WTC11 (cell line): ENCODE measurements around the gene TMEM30A. TPM values are rescaled to one million over a fixed set of nuclear protein-coding genes. Genes with fewer than 3 reads are reported as not detected.

Source experiments
- ATAC-seq: fragments of 200-7000 bp; cut with Tn5 transposase; 2 replicates; pipeline ENCODE4 v1.10.0; 2021; ENCODE audit warnings: mild to moderate bottlenecking, moderate library complexity
- CTCF ChIA-PET: fragments of 300-600 bp; sonication (Branson Sonifier 250); formaldehyde crosslinking; loops from one replicate; lab custom pipeline; 2021; ENCODE audit warnings: antibody characterized with exemption; lab: Charles Lee
- POLR2A ChIA-PET: fragments of 350-600 bp; sonication (Branson Sonifier 250); formaldehyde crosslinking; loops from one replicate; lab custom pipeline; 2021; ENCODE audit warnings: antibody characterized with exemption; lab: Charles Lee
- DNase-seq: peaks from one replicate; pipeline ENCODE4 v3.0.0; 2021; ENCODE audit warnings: low spot score
- H3K27ac Mint-ChIP-seq: 2 replicates; pipeline ENCODE4 v1.8.0; 2021; ENCODE audit warnings: mixed read lengths
- H3K27me3 Mint-ChIP-seq: 2 replicates; pipeline ENCODE4 v1.8.0; 2021; ENCODE audit warnings: low read depth, mild to moderate bottlenecking, moderate library complexity, mixed read lengths
- H3K36me3 Mint-ChIP-seq: 2 replicates; pipeline ENCODE4 v1.8.0; 2021; ENCODE audit warnings: mixed read lengths
- H3K4me1 Mint-ChIP-seq: 2 replicates; pipeline ENCODE4 v1.8.0; 2022; ENCODE audit warnings: mixed read lengths
- H3K4me3 Mint-ChIP-seq: 2 replicates; pipeline ENCODE4 v1.8.0; 2021; ENCODE audit warnings: mild to moderate bottlenecking, moderate library complexity, mixed read lengths
- H3K9me3 Mint-ChIP-seq: 2 replicates; pipeline ENCODE4 v1.8.0; 2021; ENCODE audit warnings: mixed read lengths
- AR ChIP-seq: fragments of 250-450 bp; sonication (Bioruptor Pico); IDR thresholded peaks from 2 replicates; pipeline ENCODE4 v1.9.0; 2021; ENCODE audit warnings: mild to moderate bottlenecking
- ATF6 ChIP-seq: sonication (generic); formaldehyde crosslinking; IDR thresholded peaks from 2 replicates; pipeline ENCODE4 v1.8.1; 2023; ENCODE audit warnings: mild to moderate bottlenecking, missing genetic modification reagents
- E2F5 ChIP-seq: sonication (generic); formaldehyde crosslinking; IDR thresholded peaks from 2 replicates; pipeline ENCODE4 v1.8.1; 2022; ENCODE audit warnings: mild to moderate bottlenecking, moderate library complexity, missing genetic modification reagents
- FOXK1 ChIP-seq: sonication (generic); formaldehyde crosslinking; IDR thresholded peaks from 2 replicates; pipeline ENCODE4 v1.8.0; 2022; ENCODE audit warnings: mild to moderate bottlenecking, moderate library complexity, missing genetic modification reagents
- GABPB1 ChIP-seq: sonication (generic); formaldehyde crosslinking; IDR thresholded peaks from 2 replicates; pipeline ENCODE4 v1.8.1; 2023; ENCODE audit warnings: mild to moderate bottlenecking, missing genetic modification reagents
- GRHL2 ChIP-seq: fragments of 250-450 bp; sonication (Bioruptor Pico); IDR thresholded peaks from 2 replicates; pipeline ENCODE4 v1.8.0; 2022; ENCODE audit warnings: mild to moderate bottlenecking, moderate library complexity; ENCODE audit not compliant: insufficient replicate concordance, severe bottlenecking
- JAZF1 ChIP-seq: fragments of 250-450 bp; sonication (Bioruptor Pico); IDR thresholded peaks from 2 replicates; pipeline ENCODE4 v1.9.0; 2021; ENCODE audit warnings: moderate library complexity, mild to moderate bottlenecking, inconsistent platforms
- JUN ChIP-seq: sonication (generic); formaldehyde crosslinking; IDR thresholded peaks from 2 replicates; pipeline ENCODE4 v1.8.0; 2023; ENCODE audit warnings: mild to moderate bottlenecking, missing genetic modification reagents
- MLX ChIP-seq: sonication (generic); formaldehyde crosslinking; IDR thresholded peaks from 2 replicates; pipeline ENCODE4 v1.8.1; 2023; ENCODE audit warnings: mild to moderate bottlenecking, missing genetic modification reagents, moderate library complexity
- NFE2L1 ChIP-seq: sonication (generic); formaldehyde crosslinking; IDR thresholded peaks from 2 replicates; pipeline ENCODE4 v1.8.1; 2023; ENCODE audit warnings: missing genetic modification reagents
- NR1H2 ChIP-seq: sonication (generic); formaldehyde crosslinking; IDR thresholded peaks from 2 replicates; pipeline ENCODE4 v1.9.0; 2021; ENCODE audit warnings: mild to moderate bottlenecking, moderate library complexity, missing genetic modification reagents
- OVOL2 ChIP-seq: fragments of 250-450 bp; sonication (Bioruptor Pico); IDR thresholded peaks from 2 replicates; pipeline ENCODE4 v1.9.0; 2021; ENCODE audit warnings: mild to moderate bottlenecking, borderline replicate concordance
- RORB ChIP-seq: fragments of 250-450 bp; sonication (Bioruptor Pico); IDR thresholded peaks from 2 replicates; pipeline ENCODE4 v1.9.0; 2021; ENCODE audit warnings: mild to moderate bottlenecking
- SMAD3 ChIP-seq: sonication (generic); formaldehyde crosslinking; IDR thresholded peaks from 2 replicates; pipeline ENCODE4 v1.8.0; 2022; ENCODE audit warnings: missing genetic modification reagents, mild to moderate bottlenecking, borderline replicate concordance
- SOX15 ChIP-seq: fragments of 250-450 bp; sonication (Bioruptor Pico); IDR thresholded peaks from 2 replicates; pipeline ENCODE4 v1.9.0; 2021; ENCODE audit warnings: mild to moderate bottlenecking
- TEAD4 ChIP-seq: sonication (generic); formaldehyde crosslinking; IDR thresholded peaks from 2 replicates; pipeline ENCODE4 v1.8.0; 2022; ENCODE audit warnings: mild to moderate bottlenecking, missing genetic modification reagents
- ZNF416 ChIP-seq: fragments of 250-450 bp; sonication (Bioruptor Pico); IDR thresholded peaks from 2 replicates; pipeline ENCODE4 v1.9.0; 2021; ENCODE audit warnings: mild to moderate bottlenecking, inconsistent platforms
- ZNF671 ChIP-seq: fragments of 250-450 bp; sonication (Bioruptor Pico); IDR thresholded peaks from 2 replicates; pipeline ENCODE4 v1.8.0; 2021; ENCODE audit warnings: mild to moderate bottlenecking
- ZSCAN18 ChIP-seq: fragments of 250-450 bp; sonication (Bioruptor Pico); IDR thresholded peaks from 2 replicates; pipeline ENCODE4 v2.1.2; 2022; ENCODE audit warnings: mild to moderate bottlenecking, moderate library complexity
- total RNA-seq: library from RNA; stranded (reverse); gene quantifications from 3 replicates; pipeline ENCODE4 v1.2.3, GENCODE V29; 2021
- TF ChIP-seq, protein P1 (sequence below): fragments of 250-450 bp; sonication (Bioruptor Pico); IDR thresholded peaks from 2 replicates; pipeline ENCODE4 v1.9.0; 2021; ENCODE audit warnings: mild to moderate bottlenecking
- TF ChIP-seq, protein P2 (sequence below): sonication (generic); formaldehyde crosslinking; conservative IDR thresholded peaks from 2 replicates; pipeline ENCODE4 v1.8.1; 2022; ENCODE audit warnings: mild to moderate bottlenecking, missing genetic modification reagents

The TMEM30A gene
- total RNA-seq, 1 experiment from 2014 or later = 81.2 TPM

GRCh38 chr6:75250552-75250951 lies 34.0 kb downstream of the TMEM30A start:
- ATAC-seq = no peak
- no peak for DNase-seq
- POLR2A ChIA-PET = no interaction called here
- Mint-ChIP-seq H3K27ac (no peak overlapping the region), H3K36me3 (peaks cover 1% of the 10 kb centered on the region; the same call in 1 of the 2 replicates), H3K4me1 (peaks cover 45% of the 10 kb centered on the region), H3K4me3 (no peak overlapping the region), H3K27me3 (no peaks in the 10 kb centered on the region), H3K9me3 (no peaks in the 10 kb centered on the region)
- TF ChIP-seq NR1H2 (CRISPR knock-in tag) (no peak), ZNF416 (CRISPR knock-in tag) (no peak), JUN (CRISPR knock-in tag) (no peak), JAZF1 (CRISPR knock-in tag) (no peak), RORB (CRISPR knock-in tag) (no peak), NFE2L1 (CRISPR knock-in tag) (no peak), MLX (CRISPR knock-in tag) (no peak), SMAD3 (CRISPR knock-in tag) (no peak), GRHL2 (CRISPR knock-in tag) (no peak), E2F5 (CRISPR knock-in tag) (no peak), SOX15 (no peak), OVOL2 (CRISPR knock-in tag) (no peak), GABPB1 (CRISPR knock-in tag) (no peak)
- TF ChIP-seq, protein P1, sequence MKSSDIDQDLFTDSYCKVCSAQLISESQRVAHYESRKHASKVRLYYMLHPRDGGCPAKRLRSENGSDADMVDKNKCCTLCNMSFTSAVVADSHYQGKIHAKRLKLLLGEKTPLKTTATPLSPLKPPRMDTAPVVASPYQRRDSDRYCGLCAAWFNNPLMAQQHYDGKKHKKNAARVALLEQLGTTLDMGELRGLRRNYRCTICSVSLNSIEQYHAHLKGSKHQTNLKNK (CRISPR knock-in tag) = no peak
- TF ChIP-seq, protein P2, sequence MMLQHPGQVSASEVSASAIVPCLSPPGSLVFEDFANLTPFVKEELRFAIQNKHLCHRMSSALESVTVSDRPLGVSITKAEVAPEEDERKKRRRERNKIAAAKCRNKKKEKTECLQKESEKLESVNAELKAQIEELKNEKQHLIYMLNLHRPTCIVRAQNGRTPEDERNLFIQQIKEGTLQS (CRISPR knock-in tag) = no peak
- CTCF ChIA-PET = interaction anchor here (1.2 to 2.1 kb wide), 3 partner anchors 16 to 47 kb away, joined by 4 to 6 read pairs (median 4); no protein-coding TSS in a partner anchor

GRCh38 chr6:75249837-75250236 lies 34.8 kb downstream of the TMEM30A start:
- Mint-ChIP-seq H3K27me3 (no peaks in the 10 kb centered on the region), H3K4me3 (peak overlapping the region; percentile 31), H3K9me3 (no peaks in the 10 kb centered on the region), H3K4me1 (peaks cover 46% of the 10 kb centered on the region), H3K27ac (peak overlapping the region; percentile 82), H3K36me3 (no peaks in the 10 kb centered on the region; the same call in 1 of the 2 replicates)
- POLR2A ChIA-PET = no interaction called here
- TF ChIP-seq ZSCAN18 (no peak), TEAD4 (CRISPR knock-in tag) (no peak)
- peak; percentile 72 for ATAC-seq
- DNase-seq = no peak
- CTCF ChIA-PET = interaction anchor here (1.2 to 2.1 kb wide), 3 partner anchors 16 to 47 kb away, joined by 4 to 6 read pairs (median 4); no protein-coding TSS in a partner anchor

- ATAC-seq (no peak), DNase-seq (no peak)
- H3K4me3 Mint-ChIP-seq = no peak overlapping the region
- H3K27me3 Mint-ChIP-seq = no peaks in the 10 kb centered on the region
- peaks cover 7% of the 10 kb centered on the region for H3K36me3 Mint-ChIP-seq
- H3K4me1 Mint-ChIP-seq = peaks cover 46% of the 10 kb centered on the region
- no peaks in the 10 kb centered on the region for H3K9me3 Mint-ChIP-seq
- ChIA-PET POLR2A (no interaction called here), CTCF (no interaction called here)
- no peak overlapping the region for H3K27ac Mint-ChIP-seq
- TF ChIP-seq ZNF671 (CRISPR knock-in tag) = no peak
- TF ChIP-seq AR (CRISPR knock-in tag) = no peak
- TF ChIP-seq JAZF1 (CRISPR knock-in tag) = no peak
- no peak for TF ChIP-seq FOXK1
- no peak for TF ChIP-seq ATF6 (CRISPR knock-in tag)
These were observed 38.2 kb downstream of the TMEM30A start for GRCh38 chr6:75246386-75246785.
